ENCODE data around the gene F13A1.

DNA sequence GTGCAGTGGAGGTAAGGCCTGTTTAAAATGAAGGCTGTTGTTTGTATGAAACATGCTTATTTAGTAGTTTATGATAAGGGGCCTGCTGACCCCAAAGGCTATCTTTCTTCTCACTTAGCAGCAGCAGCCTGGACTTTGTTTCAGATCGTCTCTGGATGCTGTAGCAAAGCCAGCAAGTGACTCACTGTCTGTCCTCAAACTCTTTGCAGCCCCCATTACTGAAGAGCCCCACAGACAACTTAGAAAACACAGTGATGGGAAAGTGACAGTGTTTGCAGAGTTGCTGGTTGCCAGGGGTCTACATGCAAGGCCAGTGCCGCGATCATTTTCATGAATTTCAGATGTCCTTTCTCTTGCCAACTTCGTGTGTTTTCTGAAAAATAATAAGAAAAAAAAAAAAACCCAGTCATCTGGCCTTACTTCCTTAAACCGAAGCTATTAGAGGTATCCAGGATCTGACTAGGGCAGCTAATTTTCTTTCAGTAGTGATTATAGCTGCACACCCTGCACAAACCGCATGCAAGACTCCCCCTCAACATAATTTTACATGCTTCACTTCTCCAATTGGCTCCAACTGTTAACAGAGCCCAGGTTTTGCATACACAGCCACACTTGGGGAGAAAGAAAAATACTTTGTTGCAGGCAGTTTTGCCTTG lies 11.6 kb upstream of the F13A1 start:
- TF ChIP-seq, protein P1, sequence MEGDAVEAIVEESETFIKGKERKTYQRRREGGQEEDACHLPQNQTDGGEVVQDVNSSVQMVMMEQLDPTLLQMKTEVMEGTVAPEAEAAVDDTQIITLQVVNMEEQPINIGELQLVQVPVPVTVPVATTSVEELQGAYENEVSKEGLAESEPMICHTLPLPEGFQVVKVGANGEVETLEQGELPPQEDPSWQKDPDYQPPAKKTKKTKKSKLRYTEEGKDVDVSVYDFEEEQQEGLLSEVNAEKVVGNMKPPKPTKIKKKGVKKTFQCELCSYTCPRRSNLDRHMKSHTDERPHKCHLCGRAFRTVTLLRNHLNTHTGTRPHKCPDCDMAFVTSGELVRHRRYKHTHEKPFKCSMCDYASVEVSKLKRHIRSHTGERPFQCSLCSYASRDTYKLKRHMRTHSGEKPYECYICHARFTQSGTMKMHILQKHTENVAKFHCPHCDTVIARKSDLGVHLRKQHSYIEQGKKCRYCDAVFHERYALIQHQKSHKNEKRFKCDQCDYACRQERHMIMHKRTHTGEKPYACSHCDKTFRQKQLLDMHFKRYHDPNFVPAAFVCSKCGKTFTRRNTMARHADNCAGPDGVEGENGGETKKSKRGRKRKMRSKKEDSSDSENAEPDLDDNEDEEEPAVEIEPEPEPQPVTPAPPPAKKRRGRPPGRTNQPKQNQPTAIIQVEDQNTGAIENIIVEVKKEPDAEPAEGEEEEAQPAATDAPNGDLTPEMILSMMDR (IDR thresholded peaks at IDR 0.05): no peak
- TF ChIP-seq POLR2A (IDR thresholded peaks at IDR 0.05): no peak
